Subcutaneous adipose tissue (tissue), 4 donors: ENCODE data around the gene ATP8B3. TPM values are rescaled to one million over a fixed set of nuclear protein-coding genes. Genes with fewer than 3 reads are reported as not detected.

Experiments used
- total RNA-seq, 4 donors: library from RNA; depleted of rRNA; stranded (reverse); fragments of >200 nt; gene quantifications; one replicate each; pipeline ENCODE4 v1.1.0, GENCODE V29; 2016
- TF ChIP-seq, protein P1 (sequence below): fragments of 450-650 bp; IDR thresholded peaks from one replicate; pipeline ENCODE4 v1.5.1; 2016; ENCODE audit warnings: low read depth, mild to moderate bottlenecking, control low read depth, antibody characterized with exemption, moderate library complexity

The ATP8B3 gene
- total RNA-seq, 4 donors from 2014 or later: 1.5 to 3.3 (median 1.8) TPM

DNA sequence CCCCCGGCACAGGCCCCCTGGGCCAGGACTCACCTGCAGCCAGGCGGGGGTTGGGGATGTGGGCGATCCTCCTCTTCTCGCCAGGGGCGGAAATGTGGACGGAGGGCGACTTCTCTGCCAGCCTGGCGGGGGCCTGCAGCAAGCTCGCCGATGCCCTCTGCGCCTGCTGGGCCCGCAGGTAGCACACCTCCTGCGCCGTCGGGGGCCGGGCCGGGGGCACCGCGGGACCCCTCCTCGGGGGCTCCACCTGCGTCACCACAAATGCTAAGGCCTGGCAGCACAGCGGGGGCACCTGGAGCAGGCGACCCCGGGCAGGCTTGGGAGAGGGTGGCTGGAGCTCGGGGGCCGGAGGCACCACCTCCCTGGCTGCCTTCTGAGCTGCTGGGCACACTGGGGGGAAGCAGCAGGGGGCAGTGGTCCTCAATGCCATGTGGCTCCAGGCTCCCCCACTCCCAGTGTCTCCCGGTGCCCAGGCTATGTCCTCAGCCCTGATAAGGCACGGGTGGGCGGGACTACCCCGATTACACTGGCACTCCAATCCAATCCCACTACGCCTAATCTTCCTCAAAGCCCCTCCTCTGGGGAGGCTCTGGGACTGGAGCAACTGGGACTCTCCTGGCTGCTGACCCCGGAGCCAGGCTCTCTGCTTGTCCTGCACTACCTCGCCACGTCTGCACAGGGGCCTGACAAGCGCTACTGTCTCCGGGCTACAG is 11.6 kb upstream of the ATP8B3 start:
- TF ChIP-seq, protein P1, sequence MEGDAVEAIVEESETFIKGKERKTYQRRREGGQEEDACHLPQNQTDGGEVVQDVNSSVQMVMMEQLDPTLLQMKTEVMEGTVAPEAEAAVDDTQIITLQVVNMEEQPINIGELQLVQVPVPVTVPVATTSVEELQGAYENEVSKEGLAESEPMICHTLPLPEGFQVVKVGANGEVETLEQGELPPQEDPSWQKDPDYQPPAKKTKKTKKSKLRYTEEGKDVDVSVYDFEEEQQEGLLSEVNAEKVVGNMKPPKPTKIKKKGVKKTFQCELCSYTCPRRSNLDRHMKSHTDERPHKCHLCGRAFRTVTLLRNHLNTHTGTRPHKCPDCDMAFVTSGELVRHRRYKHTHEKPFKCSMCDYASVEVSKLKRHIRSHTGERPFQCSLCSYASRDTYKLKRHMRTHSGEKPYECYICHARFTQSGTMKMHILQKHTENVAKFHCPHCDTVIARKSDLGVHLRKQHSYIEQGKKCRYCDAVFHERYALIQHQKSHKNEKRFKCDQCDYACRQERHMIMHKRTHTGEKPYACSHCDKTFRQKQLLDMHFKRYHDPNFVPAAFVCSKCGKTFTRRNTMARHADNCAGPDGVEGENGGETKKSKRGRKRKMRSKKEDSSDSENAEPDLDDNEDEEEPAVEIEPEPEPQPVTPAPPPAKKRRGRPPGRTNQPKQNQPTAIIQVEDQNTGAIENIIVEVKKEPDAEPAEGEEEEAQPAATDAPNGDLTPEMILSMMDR: no peak

GRCh38 chr19:1823020-1823419 is 10.9 kb upstream of the ATP8B3 start:
- TF ChIP-seq, protein P1: no peak

DNA sequence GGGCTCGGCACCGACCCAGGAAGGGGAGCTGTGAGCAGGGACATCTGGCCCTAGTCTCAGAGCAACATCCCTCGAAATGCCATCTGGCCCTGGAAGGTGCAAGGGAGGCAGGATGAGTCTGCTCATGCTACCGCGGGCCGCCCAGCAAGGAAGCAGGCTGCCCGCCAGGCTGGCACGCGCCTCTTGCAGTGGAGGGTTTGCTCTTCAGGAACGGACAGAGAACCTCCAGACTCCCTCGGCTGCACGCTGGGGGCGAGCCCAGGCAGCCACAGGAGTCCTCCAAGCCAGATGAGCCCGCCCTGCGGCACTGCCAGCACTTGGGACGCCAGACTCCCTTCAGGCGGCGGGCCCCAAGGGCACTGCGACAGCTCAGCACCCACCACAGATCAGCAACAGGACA is 10.1 kb upstream of the ATP8B3 start:
- TF ChIP-seq, protein P1: no peak

DNA sequence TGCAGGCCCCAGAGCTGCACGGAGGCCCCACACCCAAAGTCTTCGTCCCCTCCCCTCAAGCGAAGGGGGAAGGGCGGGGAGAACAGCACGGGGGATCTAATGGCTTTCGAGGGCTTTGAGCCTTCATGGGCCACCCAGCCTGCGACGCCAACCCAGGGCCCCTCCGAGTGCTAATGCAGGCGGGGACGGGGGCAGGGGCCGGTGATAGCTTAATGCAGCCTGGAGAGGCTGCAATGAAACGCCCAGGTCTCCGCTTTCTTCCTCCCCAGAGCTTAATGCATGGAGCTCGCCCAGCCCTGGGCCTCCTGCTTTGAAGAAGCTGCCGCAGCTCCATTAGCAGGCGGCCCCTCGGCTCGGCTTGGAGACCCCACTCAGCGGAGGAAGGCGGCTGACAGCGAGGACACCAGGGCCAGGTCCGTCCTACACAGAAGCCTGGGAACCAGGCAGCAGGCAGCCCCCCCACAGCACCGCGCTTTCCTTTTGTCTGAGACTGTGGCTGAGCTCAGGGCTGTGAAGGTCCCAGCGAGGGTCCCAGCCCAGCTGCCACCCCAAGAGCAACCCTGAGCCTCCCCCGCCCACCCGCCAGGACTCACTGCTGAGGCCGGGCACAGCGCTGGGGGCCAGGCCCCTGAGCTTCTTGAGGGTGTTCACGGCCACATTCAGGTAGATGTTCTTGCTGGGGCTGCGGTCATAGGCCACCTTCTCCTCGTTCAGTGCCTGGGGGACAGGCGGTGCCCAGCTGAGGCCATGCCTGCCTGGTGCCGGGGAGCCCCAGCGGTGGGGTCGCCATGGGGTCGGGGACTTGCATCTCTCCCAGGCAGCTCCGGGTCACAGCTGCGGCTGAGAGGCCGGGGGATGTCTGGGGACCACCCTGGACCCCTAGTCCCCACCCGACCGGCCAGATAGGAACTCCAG is 7.5 kb upstream of the ATP8B3 start:
- TF ChIP-seq, protein P1: no peak

DNA sequence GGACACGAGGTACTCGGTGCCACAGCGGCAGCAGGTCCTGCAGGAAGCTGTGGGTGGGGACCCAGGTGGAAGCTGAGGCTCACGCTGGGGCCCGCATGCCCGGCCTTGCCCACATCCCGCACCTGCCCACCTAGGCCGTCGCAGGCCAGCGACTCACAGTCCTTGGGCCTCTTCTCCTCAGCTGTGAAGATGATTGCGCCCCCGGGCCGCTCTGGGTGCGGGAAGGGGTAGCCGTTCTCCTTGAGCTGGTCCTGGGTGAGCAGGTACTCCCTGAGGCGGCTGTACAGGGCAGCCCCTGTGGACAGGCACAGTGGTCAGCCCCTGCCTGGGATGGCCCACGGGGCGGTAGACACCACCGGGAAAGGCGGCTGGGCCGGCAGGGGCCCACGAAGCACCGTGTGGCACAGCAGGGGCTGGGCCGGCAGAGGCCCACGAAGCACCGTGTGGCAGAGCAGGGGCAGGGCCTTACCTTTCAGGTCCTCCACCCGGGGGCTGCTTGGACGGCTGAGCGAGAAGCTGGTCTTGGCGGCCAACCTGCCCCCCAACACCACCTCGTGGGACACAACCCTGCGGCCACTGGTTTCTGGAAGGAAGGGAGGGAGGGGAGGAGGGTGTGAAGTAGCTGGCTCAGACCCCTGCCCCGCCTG is 6.6 kb upstream of the ATP8B3 start:
- TF ChIP-seq, protein P1: no peak

DNA sequence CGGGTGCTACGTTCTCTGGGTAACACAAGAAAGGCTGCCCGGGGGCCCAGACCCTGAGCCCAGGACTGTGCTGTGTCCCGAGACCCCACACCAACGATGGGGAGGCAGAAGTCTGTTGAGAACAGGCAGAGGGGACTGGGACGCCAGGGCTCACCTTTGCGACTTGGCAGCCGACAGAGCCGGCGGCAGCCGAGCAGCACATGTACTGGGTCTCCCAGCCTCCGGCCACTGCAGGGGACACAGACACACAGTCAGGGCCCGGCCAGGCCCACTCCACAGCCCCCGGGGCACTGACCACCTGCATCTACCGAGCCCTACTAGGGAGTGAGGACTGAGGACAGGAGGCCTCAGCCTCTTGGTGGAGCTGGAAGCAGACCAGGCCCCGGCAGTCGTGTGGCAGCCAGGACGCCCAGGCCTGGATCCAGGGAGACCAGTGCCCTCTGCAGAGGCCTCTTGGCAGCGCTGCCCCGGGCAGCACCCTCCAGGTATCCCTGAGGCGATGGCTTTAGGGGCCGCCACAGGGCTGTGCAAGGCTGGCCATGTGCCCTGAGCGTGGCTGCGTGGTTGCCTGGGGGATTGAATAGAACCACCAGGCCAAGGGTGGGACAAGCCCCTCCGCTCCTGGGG is 5.6 kb upstream of the ATP8B3 start:
- TF ChIP-seq, protein P1: no peak
